CD4-positive, CD25-positive, alpha-beta regulatory T cell (primary cell): ENCODE results near the gene MIS12. TPM values are rescaled to one million over a fixed set of nuclear protein-coding genes. Genes with fewer than 3 reads are reported as not detected.

Experiments
- ATAC-seq, 2 donors: fragments of 150-1000 bp; cut with Tn5 transposase; one replicate each; pipeline ENCODE4 v1.10.0; 2021; ENCODE audit warnings: low read depth in 2 of 2, moderate number of reproducible peaks in 2 of 2, moderate library complexity in 1 of 2
- DNase-seq, 3 donors: peaks; one replicate each; pipeline versions ENCODE4 v3.0.0 to v3.0.0-alpha.2; 2012 to 2022; ENCODE audit warnings: mixed read lengths in 1 of 3
- H3K27ac ChIP-seq: one replicate; pipeline ENCODE4 v1.7.0; 2013; ENCODE audit warnings: mild to moderate bottlenecking, low read length; ENCODE audit not compliant: insufficient read depth, poor library complexity, severe bottlenecking
- H3K27me3 ChIP-seq: one replicate; pipeline ENCODE4 v1.7.0; 2013; ENCODE audit warnings: low read length; ENCODE audit not compliant: control insufficient read depth, insufficient read depth
- H3K36me3 ChIP-seq: one replicate; pipeline ENCODE4 v1.7.0; 2013; ENCODE audit warnings: mild to moderate bottlenecking, low read length, moderate library complexity; ENCODE audit not compliant: control insufficient read depth, insufficient read depth
- H3K4me1 ChIP-seq: 2 replicates; pipeline ENCODE4 v1.7.0; 2013; ENCODE audit warnings: mild to moderate bottlenecking, low read length; ENCODE audit not compliant: insufficient read depth, control insufficient read depth, poor library complexity, severe bottlenecking
- H3K4me3 ChIP-seq: one replicate; pipeline ENCODE4 v1.7.0; 2013; ENCODE audit warnings: low read depth, mild to moderate bottlenecking, low read length, moderate library complexity
- H3K9me3 ChIP-seq, 2 experiments: 1 replicate in 1 of 2; 2 replicates in 1 of 2; pipeline ENCODE4 v1.7.0; 2013; ENCODE audit warnings: low read length in 2 of 2, mild to moderate bottlenecking in 1 of 2, moderate library complexity in 1 of 2; ENCODE audit not compliant: control insufficient read depth in 2 of 2
- H3K27ac Mint-ChIP-seq, 3 donors: one replicate each; pipeline ENCODE4 v1.8.0; 2020 to 2022; ENCODE audit warnings: mild to moderate bottlenecking in 3 of 3, mixed read lengths in 3 of 3, moderate library complexity in 2 of 3
- H3K27me3 Mint-ChIP-seq: one replicate; pipeline ENCODE4 v1.8.0; 2022; ENCODE audit warnings: mild to moderate bottlenecking, mixed read lengths
- H3K36me3 Mint-ChIP-seq: one replicate; pipeline ENCODE4 v1.8.0; 2020; ENCODE audit warnings: mixed read lengths
- H3K4me1 Mint-ChIP-seq, 4 donors: one replicate each; pipeline ENCODE4 v1.8.0; 2020 to 2022; ENCODE audit warnings: mixed read lengths in 4 of 4, mild to moderate bottlenecking in 1 of 4
- H3K4me3 Mint-ChIP-seq, 4 donors: one replicate each; pipeline ENCODE4 v1.8.0; 2020 to 2022; ENCODE audit warnings: mild to moderate bottlenecking in 4 of 4, mixed read lengths in 4 of 4, moderate library complexity in 3 of 4
- H3K9me3 Mint-ChIP-seq, 7 donors: one replicate each; pipeline ENCODE4 v1.8.0; 2020 to 2022; ENCODE audit warnings: mixed read lengths in 7 of 7, mild to moderate bottlenecking in 3 of 7, moderate library complexity in 2 of 7
- polyA plus RNA-seq, 4 donors: library from polyadenylated mRNA; unstranded; fragments of 300-500 nt; fragmentation: Illumina TruSeq; gene quantifications; one replicate each; pipeline ENCODE4 v1.2.3, GENCODE V29; 2021
- total RNA-seq: library from RNA; stranded (reverse); gene quantifications from one replicate; pipeline ENCODE4 v1.2.3, GENCODE V29; 2022

Gene MIS12
- total RNA-seq (16.5 TPM), polyA plus RNA-seq (10 to 100 TPM in 3 of 4 donors, 1 to 10 TPM in 1; 9.8 to 19.6 (median 12.7) TPM)

GRCh38 chr17:5486206-5487124 lies at the start of gene MIS12:
MIS12 (plus strand) TSS chr17:5486566; CDS start chr17:5488863, 2,297 bp downstream.
- Mint-ChIP-seq H3K27me3 (no peaks in the 10 kb centered on the region), H3K36me3 (peaks cover 25% of the 10 kb centered on the region), H3K4me1 (peaks cover 21 to 76% (median 42%) of the 10 kb centered on the region in 4 donors), H3K9me3 (peaks cover 0 to 1% (median 0%) of the 10 kb centered on the region in 7 donors), H3K27ac (peak within 1 kb of the TSS; percentile 97 to 99 (median 99)), H3K4me3 (peak within 1 kb of the TSS; percentile 93 to 95 (median 94))
- Histone ChIP-seq H3K27me3 (no peaks in the 10 kb centered on the region), H3K4me1 (peaks cover 30% of the 10 kb centered on the region), H3K9me3 (no peaks in the 10 kb centered on the region), H3K27ac (peak within 1 kb of the TSS; percentile 95), H3K36me3 (peaks cover 41% of the 10 kb centered on the region), H3K4me3 (peak within 1 kb of the TSS; percentile 96)
- ATAC-seq (peak; percentile 89 to 94), DNase-seq (peak; percentile 98 to 100 (median 98))

GRCh38 chr17:5437721-5438317 lies 48.5 kb upstream of the MIS12 start:
- Mint-ChIP-seq H3K27ac (peak overlapping the region; percentile 71 to 91 (median 90)), H3K4me3 (peak overlapping the region; percentile 88 to 97 (median 91)), H3K4me1 (peaks cover 14 to 48% (median 30%) of the 10 kb centered on the region in 4 donors), H3K27me3 (no peaks in the 10 kb centered on the region), H3K9me3 (no peaks in the 10 kb centered on the region), H3K36me3 (peaks cover 22% of the 10 kb centered on the region)
- Histone ChIP-seq H3K36me3 (peaks cover 37% of the 10 kb centered on the region), H3K27ac (peak overlapping the region; percentile 75), H3K4me3 (peak overlapping the region; percentile 88), H3K9me3 (no peaks in the 10 kb centered on the region), H3K27me3 (no peaks in the 10 kb centered on the region), H3K4me1 (peaks cover 26% of the 10 kb centered on the region)
- no peak for ATAC-seq
- peak in 1 of 3 donors; percentile 24 for DNase-seq

- peak; percentile 85 to 97 (median 92) for DNase-seq
- no peaks in the 10 kb centered on the region for H3K9me3 Mint-ChIP-seq
- no peaks in the 10 kb centered on the region for H3K27me3 Mint-ChIP-seq
- Histone ChIP-seq H3K27ac (peak within 1 kb of the TSS; percentile 75), H3K36me3 (peaks cover 34% of the 10 kb centered on the region), H3K27me3 (no peaks in the 10 kb centered on the region), H3K4me3 (peak within 1 kb of the TSS; percentile 88), H3K9me3 (no peaks in the 10 kb centered on the region), H3K4me1 (peaks cover 26% of the 10 kb centered on the region)
- H3K36me3 Mint-ChIP-seq = peaks cover 13% of the 10 kb centered on the region
- H3K4me3 Mint-ChIP-seq = peak within 1 kb of the TSS; percentile 88 to 97 (median 91)
- H3K4me1 Mint-ChIP-seq = peaks cover 14 to 45% (median 30%) of the 10 kb centered on the region in 4 donors
- ATAC-seq = peak; percentile 93 to 94
- H3K27ac Mint-ChIP-seq = peak within 1 kb of the TSS; percentile 91 to 92 (median 92)
Observed at GRCh38 chr17:5438716-5439445, 47.5 kb upstream of the MIS12 start, which contains the start of gene C1QBP. C1QBP (minus strand) TSS chr17:5439155; CDS start chr17:5439073, 82 bp downstream.

- peak overlapping the region; percentile 88 to 97 (median 91) for H3K4me3 Mint-ChIP-seq
- peak overlapping the region; percentile 90 to 92 (median 92) for H3K27ac Mint-ChIP-seq
- Histone ChIP-seq H3K27me3 (no peaks in the 10 kb centered on the region), H3K9me3 (no peaks in the 10 kb centered on the region), H3K4me3 (peak overlapping the region; percentile 75), H3K4me1 (peaks cover 26% of the 10 kb centered on the region), H3K36me3 (peaks cover 36% of the 10 kb centered on the region), H3K27ac (peak overlapping the region; percentile 75)
- no peaks in the 10 kb centered on the region for H3K27me3 Mint-ChIP-seq
- H3K4me1 Mint-ChIP-seq = peaks cover 14 to 45% (median 30%) of the 10 kb centered on the region in 4 donors
- ATAC-seq = no peak
- DNase-seq = no peak
- no peaks in the 10 kb centered on the region for H3K9me3 Mint-ChIP-seq
- H3K36me3 Mint-ChIP-seq = peaks cover 13% of the 10 kb centered on the region
Observed at GRCh38 chr17:5439446-5439764, 47.0 kb upstream of the MIS12 start.

GRCh38 chr17:5443728-5444127 lies 42.6 kb upstream of the MIS12 start:
- Histone ChIP-seq H3K9me3 (no peaks in the 10 kb centered on the region), H3K4me3 (no peak overlapping the region), H3K4me1 (peaks cover 6% of the 10 kb centered on the region), H3K36me3 (peaks cover 39% of the 10 kb centered on the region), H3K27ac (no peak overlapping the region), H3K27me3 (no peaks in the 10 kb centered on the region)
- Mint-ChIP-seq H3K27me3 (no peaks in the 10 kb centered on the region), H3K4me1 (peaks cover 0 to 14% (median 6%) of the 10 kb centered on the region in 4 donors), H3K9me3 (no peaks in the 10 kb centered on the region), H3K4me3 (no peak overlapping the region), H3K27ac (no peak overlapping the region), H3K36me3 (peaks cover 30% of the 10 kb centered on the region)
- ATAC-seq = no peak
- DNase-seq = no peak

- Histone ChIP-seq H3K27ac (no peak overlapping the region), H3K9me3 (no peaks in the 10 kb centered on the region), H3K27me3 (no peaks in the 10 kb centered on the region), H3K4me1 (peaks cover 5% of the 10 kb centered on the region), H3K36me3 (peaks cover 41% of the 10 kb centered on the region), H3K4me3 (no peak overlapping the region)
- no peak overlapping the region for H3K4me3 Mint-ChIP-seq
- no peak overlapping the region for H3K27ac Mint-ChIP-seq
- peaks cover 0 to 10% (median 5%) of the 10 kb centered on the region in 4 donors for H3K4me1 Mint-ChIP-seq
- no peak for ATAC-seq
- H3K27me3 Mint-ChIP-seq = no peaks in the 10 kb centered on the region
- no peak for DNase-seq
- peaks cover 35% of the 10 kb centered on the region for H3K36me3 Mint-ChIP-seq
- H3K9me3 Mint-ChIP-seq = no peaks in the 10 kb centered on the region
Observed at GRCh38 chr17:5444209-5444608, 42.2 kb upstream of the MIS12 start.

- Histone ChIP-seq H3K4me3 (no peak overlapping the region), H3K36me3 (peaks cover 59% of the 10 kb centered on the region), H3K27ac (no peak overlapping the region), H3K4me1 (no peaks in the 10 kb centered on the region), H3K27me3 (no peaks in the 10 kb centered on the region), H3K9me3 (no peaks in the 10 kb centered on the region)
- H3K36me3 Mint-ChIP-seq = peaks cover 53% of the 10 kb centered on the region
- H3K27me3 Mint-ChIP-seq = no peaks in the 10 kb centered on the region
- no peaks in the 10 kb centered on the region for H3K9me3 Mint-ChIP-seq
- no peak for ATAC-seq
- no peak overlapping the region for H3K4me3 Mint-ChIP-seq
- H3K4me1 Mint-ChIP-seq = no peaks in the 10 kb centered on the region
- no peak overlapping the region for H3K27ac Mint-ChIP-seq
- no peak for DNase-seq
Observed at GRCh38 chr17:5446786-5447185, 39.6 kb upstream of the MIS12 start.
